Retinal pigment epithelial cell (primary cell): ENCODE results near the gene METTL8.

Experiments used
- DNase-seq: peaks from one replicate; pipeline ENCODE4 v3.0.0-alpha.2; 2010; ENCODE audit warnings: low read depth
- H3K4me3 ChIP-seq: 2 replicates; pipeline ENCODE4 v1.5.1; 2011; ENCODE audit warnings: mild to moderate bottlenecking, low read length, control low read depth, moderate library complexity
- TF ChIP-seq, protein P1 (sequence below): conservative IDR thresholded peaks from 2 replicates; pipeline ENCODE4 v1.5.1; 2011; ENCODE audit warnings: low read depth, low read length, control low read depth, inconsistent platforms

METTL8 gene

GRCh38 chr2:171309455-171310286, 124.1 kb downstream of the METTL8 start:
- TF ChIP-seq, protein P1, sequence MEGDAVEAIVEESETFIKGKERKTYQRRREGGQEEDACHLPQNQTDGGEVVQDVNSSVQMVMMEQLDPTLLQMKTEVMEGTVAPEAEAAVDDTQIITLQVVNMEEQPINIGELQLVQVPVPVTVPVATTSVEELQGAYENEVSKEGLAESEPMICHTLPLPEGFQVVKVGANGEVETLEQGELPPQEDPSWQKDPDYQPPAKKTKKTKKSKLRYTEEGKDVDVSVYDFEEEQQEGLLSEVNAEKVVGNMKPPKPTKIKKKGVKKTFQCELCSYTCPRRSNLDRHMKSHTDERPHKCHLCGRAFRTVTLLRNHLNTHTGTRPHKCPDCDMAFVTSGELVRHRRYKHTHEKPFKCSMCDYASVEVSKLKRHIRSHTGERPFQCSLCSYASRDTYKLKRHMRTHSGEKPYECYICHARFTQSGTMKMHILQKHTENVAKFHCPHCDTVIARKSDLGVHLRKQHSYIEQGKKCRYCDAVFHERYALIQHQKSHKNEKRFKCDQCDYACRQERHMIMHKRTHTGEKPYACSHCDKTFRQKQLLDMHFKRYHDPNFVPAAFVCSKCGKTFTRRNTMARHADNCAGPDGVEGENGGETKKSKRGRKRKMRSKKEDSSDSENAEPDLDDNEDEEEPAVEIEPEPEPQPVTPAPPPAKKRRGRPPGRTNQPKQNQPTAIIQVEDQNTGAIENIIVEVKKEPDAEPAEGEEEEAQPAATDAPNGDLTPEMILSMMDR = no peak
- no peak overlapping the region for H3K4me3 ChIP-seq
- no peak for DNase-seq

DNA sequence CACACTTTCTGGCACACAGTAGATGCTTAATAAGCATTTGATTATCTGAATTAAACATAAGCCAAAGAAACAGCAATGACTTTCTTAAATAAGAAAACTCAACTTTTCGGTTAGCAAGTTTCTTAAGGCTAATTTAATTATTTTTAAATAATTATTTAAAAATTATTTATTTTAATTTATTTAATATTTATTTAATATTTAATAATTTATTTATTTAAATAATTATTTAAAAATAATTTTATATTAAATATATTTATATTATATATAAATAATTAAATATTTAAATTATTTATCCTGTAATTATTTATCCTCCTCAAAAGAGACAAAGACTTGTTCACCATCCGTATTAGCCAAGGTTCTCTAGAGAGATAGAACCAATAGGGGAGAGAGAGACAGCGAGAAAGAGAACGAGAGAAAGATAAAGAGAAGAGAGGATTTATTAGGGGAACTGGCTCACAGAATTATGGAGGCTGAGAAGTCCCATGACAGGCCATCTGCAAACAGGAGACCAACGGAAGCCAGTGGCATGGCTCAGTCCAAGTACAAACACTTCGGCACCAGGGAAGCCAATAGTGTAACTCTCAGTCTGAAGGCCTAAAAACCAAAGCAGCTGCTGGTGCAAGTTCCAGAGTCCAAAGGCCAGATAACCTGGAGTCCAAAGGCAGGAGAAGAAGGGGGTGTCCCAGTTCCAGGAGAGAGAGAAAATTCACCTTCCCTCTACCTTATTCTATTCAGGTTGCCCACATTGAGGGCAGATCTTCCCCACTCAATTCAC, 125.3 kb downstream of the METTL8 start:
- TF ChIP-seq, protein P1 = no peak
- H3K4me3 ChIP-seq = no peak overlapping the region
- DNase-seq = no peak

- no peak for DNase-seq
- no peak overlapping the region for H3K4me3 ChIP-seq
- TF ChIP-seq, protein P1 = no peak
Measured at GRCh38 chr2:171307560-171307959, 126.2 kb downstream of the METTL8 start.

DNA sequence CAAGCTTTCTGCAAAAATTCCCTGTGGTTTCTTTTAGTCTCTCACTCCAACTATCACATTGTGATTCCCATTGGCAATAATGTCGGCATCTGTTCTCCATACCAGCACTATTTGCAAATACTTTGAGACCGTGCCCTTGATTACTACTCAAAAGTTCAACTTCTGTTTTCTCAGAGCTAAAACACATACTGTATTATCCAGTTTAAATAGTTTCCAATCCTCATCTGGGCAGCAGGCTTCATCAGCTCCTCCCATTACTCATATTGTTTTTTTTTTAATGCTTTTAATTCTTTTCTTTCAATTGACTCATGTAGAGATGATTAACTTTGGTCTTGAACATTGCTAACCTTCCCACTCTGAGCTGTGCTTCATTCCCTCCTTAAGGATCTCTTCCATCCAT, 135.8 kb downstream of the METTL8 start:
- TF ChIP-seq, protein P1 = no peak
- H3K4me3 ChIP-seq = no peak overlapping the region
- DNase-seq = no peak

DNA sequence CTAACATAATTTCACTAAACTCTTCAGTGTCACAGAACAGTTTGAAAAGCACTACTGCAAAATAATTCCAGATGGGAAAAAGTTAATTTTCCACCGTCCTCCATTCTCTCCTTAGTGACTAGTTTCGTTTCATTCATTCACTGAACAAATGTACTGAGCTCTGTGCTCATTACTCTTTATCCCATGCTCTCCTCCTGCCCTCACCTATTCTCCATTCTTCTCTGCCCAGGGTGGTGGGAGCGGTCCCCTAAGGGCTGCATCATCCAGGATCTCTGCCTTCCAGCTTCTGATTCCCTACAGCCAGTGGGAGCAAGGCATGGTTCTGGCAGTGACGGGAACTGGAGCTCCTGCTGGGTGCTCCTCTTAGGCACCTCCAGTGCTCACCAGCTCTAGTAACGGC, 139.2 kb downstream of the METTL8 start:
- no peak for DNase-seq
- TF ChIP-seq, protein P1 = no peak
- H3K4me3 ChIP-seq = no peak overlapping the region

DNA sequence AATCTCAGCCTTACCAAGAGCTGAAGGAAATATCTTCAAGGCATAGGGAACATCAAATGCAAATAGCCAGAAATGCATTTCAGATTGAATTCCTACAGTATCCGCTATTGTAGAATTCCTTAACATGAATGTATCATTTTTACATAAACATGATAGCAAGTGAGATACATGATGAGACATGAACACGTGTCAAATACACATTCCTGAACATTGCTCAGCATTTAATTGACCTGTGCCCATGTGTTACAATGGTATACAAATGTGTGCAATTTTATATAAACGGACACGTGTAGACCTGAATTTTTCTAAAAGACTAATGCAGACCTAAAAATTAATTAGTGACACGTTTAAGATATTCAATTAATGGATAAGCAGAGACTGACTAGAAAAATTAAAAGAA, 140.1 kb downstream of the METTL8 start:
- no peak overlapping the region for H3K4me3 ChIP-seq
- TF ChIP-seq, protein P1 = no peak
- DNase-seq = no peak
